HG03378 (cell line): Measurements from ENCODE around the gene UBAC2.

Source experiments
- ATAC-seq: cut with Tn5 transposase; IDR thresholded peaks from one replicate; pipeline ENCODE4 v1.9.1; 2021; ENCODE audit warnings: mild to moderate bottlenecking, moderate library complexity; ENCODE audit not compliant: unreplicated experiment

The UBAC2 gene

GRCh38 chr13:99329477-99329876 lies 128.8 kb downstream of the UBAC2 start:
- no peak for ATAC-seq

GRCh38 chr13:99330942-99331341 lies 130.3 kb downstream of the UBAC2 start:
- ATAC-seq: no peak

- ATAC-seq: peak; percentile 63
Measured at GRCh38 chr13:99331881-99332293, 131.2 kb downstream of the UBAC2 start.

- no peak for ATAC-seq
Measured at GRCh38 chr13:99332456-99332855, 131.8 kb downstream of the UBAC2 start.

DNA sequence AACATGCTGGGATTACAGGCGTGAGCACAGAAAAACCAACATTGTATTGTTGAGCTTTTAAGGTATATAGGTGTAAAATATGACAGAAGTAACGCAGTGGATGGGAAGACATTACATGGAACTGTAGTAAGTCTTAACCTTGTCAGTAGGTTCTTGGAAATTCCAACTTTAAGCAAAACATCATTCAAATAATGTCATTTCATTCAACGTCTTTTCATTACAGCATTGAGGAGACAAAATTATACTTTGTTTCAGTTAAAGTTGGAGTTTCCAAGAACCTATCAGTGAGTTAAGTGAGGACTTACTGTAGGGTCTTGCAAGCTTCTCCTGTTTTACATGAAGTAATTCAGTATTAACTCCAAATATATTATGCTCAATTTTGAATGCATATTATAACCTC lies 133.6 kb downstream of the UBAC2 start:
- ATAC-seq: no peak

DNA sequence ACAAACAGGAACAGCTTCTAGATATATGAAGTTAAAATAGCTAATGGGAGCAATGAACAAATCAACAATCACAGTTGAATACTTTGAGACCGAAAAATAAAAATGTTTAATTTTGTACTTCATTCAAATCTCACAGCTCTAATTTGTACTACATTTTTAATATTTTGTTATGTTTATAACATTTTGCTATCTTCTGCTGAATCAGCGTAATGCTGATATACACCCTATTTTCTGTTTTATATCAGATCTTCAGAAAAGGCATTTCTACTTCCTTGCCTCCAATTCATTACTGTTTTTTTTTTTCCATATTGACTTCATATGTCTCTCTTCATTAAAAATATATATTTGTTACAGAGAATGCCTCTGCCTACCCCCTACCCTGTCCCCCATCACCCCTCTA lies 134.4 kb downstream of the UBAC2 start:
- no peak for ATAC-seq

GRCh38 chr13:99335603-99336002 lies 134.9 kb downstream of the UBAC2 start:
- ATAC-seq: peak; percentile 76

- ATAC-seq: no peak
Measured at GRCh38 chr13:99339230-99339721, 138.6 kb downstream of the UBAC2 start.

DNA sequence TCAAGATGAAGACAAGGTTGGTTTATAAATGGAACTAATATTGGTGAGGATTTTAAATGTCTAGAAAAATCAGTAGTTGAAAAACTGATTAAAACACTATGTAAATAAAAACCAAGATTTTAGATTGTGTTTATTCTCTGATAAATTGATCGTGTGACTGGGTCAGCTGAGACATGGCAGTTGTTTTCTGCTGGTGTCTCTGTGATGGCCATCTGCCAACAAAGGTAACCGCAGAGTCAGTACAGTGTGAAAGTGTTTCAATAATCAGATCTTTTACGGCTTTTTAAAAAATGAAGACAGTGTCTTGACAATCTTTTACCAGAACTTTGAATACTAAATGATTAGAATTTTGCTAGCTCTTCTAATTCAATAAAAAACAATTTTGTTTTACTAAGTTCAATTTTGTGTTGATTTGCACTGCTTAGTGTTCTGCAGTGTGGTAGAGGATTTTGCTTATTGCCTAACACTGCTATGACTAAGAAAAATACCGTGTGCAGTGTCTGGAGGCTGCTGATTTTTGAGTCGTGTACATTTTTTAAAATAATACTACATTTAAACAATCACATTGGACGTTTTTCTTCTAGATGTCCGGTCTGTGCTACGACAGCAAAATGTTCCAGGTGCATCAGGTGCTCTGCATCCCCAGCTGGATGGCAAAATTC lies 139.2 kb downstream of the UBAC2 start:
- ATAC-seq: no peak

GRCh38 chr13:99340638-99341037 lies 140.0 kb downstream of the UBAC2 start:
- no peak for ATAC-seq

- no peak for ATAC-seq
Measured at GRCh38 chr13:99341969-99342722, 141.5 kb downstream of the UBAC2 start.

DNA sequence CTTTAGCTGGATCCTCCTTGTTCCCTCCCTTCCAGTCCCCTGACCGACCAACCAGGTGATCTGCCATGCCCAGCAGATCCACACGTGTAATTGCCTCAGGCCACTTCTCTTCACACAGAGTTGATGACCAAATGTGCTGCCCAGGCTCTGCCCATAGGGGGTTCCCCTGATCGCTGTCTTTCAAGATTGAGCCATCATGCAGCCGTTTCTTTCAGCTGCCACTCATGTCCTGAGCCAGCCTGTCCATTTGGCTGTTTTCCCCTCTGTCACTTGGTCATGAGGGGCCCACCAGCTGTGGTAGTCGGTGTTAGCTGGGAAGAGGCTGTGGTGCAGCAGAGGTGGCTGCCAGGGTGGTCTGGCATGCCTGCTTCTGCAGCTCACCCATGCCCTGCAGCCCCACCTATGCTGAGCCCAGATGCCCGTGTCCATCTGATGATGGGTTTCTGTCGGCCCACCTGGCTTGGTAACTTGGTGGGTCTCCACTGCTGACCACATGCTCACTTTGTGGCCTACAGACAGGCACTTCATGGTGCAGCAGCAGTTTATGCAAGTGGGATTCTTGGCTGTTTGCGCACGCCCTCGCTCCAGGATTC lies 142.2 kb downstream of the UBAC2 start:
- ATAC-seq: no peak

DNA sequence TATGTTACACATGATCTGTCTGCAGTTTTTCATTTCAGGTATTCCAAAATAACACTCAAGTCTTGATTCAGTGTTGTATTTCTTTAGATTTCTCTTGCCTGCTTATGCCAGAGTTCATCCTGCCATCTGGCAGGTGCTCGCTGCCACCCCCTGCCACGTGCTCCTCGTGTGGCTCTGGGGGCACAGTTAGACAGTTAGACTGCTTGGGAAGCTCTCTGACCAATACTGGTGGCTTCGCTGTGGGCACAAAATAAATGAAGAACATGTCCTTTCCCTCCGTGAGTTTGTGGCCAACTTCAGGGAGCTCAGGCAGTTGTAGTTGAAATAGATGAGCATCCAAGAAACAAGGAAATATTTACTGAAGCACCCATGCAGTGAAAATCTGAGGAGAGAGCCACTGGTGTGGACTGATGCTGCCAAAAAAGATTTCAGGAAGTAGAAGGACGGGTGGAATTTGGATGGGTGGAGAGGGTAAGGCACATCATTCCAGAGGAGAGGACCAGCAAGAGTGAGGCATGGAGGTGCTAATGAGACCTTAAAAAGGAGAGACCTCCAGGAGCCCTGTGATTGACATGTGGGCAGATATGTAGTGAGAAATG lies 144.1 kb downstream of the UBAC2 start:
- ATAC-seq: no peak

DNA sequence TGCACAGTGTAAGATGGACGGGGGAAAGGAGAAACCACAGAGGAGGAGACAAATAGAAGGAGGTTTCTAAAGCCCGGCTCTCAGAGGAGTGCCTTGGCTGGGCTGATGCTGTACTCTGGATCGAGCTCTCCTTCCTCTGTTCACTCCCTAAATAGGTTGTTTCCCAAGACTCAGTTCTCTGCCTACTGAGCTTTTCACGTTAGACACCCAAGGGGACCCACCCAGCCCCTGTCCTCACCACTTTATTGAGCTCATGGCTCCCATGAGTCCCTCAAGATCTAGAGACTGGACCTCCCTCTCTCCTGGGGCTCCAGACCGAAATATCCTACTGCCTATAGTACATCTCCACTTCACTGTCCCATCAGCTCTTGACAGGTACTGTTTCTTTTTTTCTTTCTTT lies 144.7 kb downstream of the UBAC2 start:
- ATAC-seq: no peak

GRCh38 chr13:99346335-99347042 lies 145.8 kb downstream of the UBAC2 start:
- no peak for ATAC-seq

GRCh38 chr13:99347335-99347878 lies 146.8 kb downstream of the UBAC2 start:
- ATAC-seq: peak; percentile 23

GRCh38 chr13:99347911-99348451 lies 147.3 kb downstream of the UBAC2 start:
- ATAC-seq: peak; percentile 57

GRCh38 chr13:99350191-99350590 lies 149.5 kb downstream of the UBAC2 start:
- no peak for ATAC-seq

DNA sequence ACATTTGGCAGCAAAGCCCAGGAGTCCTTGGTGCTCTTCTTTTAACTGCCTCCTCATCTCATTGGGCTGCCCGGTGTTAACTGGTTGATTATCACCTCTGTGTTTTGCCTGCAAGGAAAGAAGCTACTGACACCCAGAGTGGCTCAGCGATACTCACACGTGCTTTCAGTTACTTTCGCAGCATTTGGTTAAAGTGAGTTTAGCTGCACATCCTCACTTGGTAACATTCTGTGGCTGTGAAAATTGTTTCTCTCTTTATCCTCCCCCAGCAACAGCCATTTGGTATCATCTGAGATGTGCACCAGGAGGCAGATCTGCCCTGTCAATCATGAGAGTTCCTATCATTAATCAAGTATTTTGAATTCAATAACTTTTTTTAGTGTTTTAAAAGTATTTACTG lies 151.1 kb downstream of the UBAC2 start:
- ATAC-seq: no peak
